ENCODE measurements around the gene MAP7D2. TPM values are rescaled to one million over a fixed set of nuclear protein-coding genes. Genes with fewer than 3 reads are reported as not detected.

Gene MAP7D2
- polyA plus RNA-seq, 3 donors: 3.8 to 5.5 (median 4.4) TPM

GRCh38 chrX:20046864-20047263 is 69.8 kb downstream of the MAP7D2 start:
- no peak for DNase-seq

GRCh38 chrX:20046223-20046622 is 70.5 kb downstream of the MAP7D2 start:
- DNase-seq: no peak

- DNase-seq: no peak
These were observed 74.5 kb downstream of the MAP7D2 start for GRCh38 chrX:20042221-20042620.

DNA sequence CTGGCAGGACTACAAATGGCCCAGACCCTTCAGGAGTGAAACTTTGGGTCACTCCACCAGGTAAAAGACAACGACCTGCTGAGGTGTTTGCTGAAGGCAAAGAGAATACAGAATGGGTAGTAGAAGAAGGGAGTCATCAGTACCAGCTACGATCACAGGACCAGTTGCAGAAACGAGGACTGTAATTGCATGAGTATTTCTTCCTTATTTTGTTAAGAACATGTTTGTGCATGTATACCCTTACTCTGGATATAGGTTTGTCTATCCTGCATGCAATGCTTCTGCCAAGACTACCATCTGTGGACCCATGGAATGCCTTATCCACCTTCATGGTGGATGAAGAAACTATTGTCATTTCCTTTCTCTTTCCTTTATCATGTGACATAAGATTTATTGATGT is 77.7 kb downstream of the MAP7D2 start:
- DNase-seq: no peak

GRCh38 chrX:20037186-20037585 is 79.5 kb downstream of the MAP7D2 start:
- no peak for DNase-seq

DNA sequence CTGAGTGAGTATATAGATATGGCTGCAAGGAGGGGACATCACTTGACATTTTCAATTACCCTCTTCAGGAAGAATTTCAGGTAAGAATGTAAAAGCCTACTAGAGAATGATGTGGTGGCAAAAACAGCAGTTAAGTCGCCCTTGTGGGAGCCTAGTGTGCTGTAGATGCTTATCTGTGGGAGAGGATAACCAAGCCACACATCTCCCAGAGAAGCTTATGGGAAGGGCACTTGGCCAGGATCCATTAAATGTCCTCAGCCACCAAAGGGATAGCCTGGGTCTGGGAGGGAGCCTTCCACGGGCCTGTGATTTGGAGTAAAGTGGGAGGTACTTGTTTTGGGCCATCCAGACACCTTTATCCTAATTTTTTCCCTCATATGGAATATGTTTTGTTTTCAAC is 84.5 kb downstream of the MAP7D2 start:
- DNase-seq: no peak

GRCh38 chrX:20029728-20030127 is 87.0 kb downstream of the MAP7D2 start:
- DNase-seq: peak; percentile 8

DNA sequence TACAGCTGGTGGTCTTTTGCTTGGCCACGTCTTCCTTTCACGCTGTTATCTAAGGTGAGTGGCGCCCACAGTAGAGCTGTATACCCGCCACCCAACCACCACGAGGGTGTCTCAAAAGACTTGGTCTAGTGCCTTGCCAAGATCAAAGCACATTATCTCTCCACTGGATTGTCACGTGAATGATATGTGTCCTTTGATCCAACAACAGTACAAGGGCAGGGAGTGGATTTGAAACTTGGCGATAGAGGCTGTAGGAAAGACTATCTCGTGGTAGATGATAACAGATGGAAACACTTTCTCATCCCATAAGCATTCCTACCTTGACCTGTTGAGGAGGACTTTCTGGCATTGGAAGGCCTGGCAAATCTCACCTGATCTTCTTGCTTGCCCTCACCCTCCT is 88.1 kb downstream of the MAP7D2 start:
- DNase-seq: no peak

DNA sequence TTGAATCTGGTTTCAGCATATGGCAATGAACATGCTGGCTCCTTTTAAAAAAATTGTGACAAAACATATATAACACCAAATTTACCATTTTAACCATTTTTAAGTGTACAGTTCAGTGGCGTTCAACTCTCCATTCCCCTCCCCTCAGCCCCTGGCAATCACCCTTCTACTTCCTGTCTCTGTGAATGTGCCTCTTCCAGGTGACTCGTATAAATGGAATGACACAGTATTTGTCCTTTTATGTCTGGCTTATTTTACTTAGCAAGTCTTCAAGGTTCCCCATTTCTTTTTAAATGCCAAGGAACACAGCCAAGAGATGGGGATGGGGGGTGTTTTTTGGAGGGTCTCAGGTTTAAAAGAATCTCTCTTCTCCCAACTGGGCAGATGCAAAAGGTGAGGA is 90.4 kb downstream of the MAP7D2 start:
- no peak for DNase-seq

- no peak for DNase-seq
These were observed 96.9 kb downstream of the MAP7D2 start for GRCh38 chrX:20019672-20020365.

GRCh38 chrX:20016616-20016945 is 100.1 kb downstream of the MAP7D2 start:
- no peak for DNase-seq

GRCh38 chrX:20015945-20016615 is 100.6 kb downstream of the MAP7D2 start:
- DNase-seq: no peak

DNA sequence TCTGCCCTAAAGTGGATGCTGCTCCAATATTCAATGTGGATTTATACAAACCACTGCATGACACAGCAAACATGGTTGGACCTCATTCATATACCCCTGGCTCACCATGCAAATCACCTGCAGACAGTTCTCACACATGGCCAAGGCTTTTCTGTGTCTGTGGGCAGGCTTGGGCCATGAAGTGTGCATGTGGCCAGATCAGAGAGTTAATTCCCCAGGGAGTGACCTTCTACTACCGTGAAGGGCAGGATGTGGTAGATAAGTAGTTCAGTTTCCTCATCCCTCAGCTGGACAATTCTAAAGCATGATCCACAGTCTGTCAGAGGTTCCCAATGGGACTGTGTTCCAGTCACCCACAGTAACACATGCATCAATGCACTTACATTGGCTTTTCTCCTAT is 101.3 kb downstream of the MAP7D2 start:
- no peak for DNase-seq

DNA sequence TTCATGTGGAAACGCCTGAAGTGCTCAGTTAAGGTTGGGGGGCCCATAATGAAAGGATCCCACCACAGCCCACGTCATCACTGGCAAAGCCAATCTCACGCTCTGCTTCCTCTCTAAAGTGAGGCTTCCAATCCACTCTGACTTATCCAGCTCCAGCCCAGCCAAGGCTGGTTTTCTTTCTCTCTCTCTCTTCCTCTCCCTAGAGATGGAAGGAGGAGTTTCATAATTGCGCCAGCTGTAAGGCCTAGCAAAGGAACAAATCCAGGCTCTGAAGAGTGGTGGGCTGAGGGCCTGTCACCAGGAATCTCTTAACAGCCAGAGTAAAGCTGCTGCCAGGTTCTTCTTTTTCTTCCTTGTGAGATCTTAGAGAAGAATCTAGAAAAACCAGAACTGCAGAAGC is 105.1 kb downstream of the MAP7D2 start:
- DNase-seq: no peak

DNA sequence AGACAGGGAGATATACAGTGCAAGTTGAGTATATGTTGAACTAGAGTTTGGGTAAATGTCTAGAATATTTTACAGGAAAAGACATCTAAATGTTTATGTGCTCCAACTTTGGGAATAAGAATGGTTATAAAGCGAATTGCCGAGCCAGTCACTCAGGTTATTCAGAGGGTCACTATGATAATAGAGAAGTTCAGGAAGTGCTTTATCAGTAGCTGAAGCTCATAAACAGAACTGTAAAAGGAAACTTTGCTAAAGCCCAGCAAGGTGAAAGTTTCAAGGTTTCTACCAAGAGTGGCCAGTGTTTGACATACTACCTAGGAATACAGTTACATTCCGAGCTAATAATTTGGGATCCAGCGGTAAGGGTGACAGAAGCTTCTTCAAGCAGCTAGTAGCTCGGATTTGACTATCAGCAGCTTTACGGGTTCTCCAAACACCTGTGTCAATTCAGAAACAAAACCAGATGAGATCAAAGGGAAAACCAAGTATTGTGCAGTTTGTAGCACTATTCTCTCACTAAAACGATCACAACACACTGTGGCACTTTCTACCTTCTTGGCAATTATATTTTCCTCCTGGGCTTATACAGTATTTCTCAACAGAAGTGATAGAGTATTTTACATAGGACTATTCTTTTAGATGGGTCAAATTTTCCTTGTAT is 108.6 kb downstream of the MAP7D2 start:
- DNase-seq: no peak

DNA sequence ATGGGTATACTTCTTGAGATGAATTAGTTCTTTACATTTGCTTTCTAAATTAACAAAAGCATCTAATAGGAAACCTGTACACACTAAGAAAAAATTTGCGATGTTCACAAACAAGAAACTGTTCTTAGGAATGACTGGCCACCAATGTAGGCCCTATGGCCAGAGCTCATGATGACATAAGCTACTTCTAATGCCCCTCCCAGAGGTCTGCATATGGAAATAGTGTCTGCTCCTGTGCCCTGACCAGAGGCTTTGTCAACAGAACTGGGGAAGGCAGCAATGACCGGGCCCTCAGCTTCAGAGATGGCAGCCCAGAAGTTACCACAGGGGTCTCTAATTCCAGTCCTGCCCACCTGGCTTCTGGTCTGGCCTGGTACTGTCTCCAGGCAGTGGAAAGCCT is 110.8 kb downstream of the MAP7D2 start:
- no peak for DNase-seq

DNA sequence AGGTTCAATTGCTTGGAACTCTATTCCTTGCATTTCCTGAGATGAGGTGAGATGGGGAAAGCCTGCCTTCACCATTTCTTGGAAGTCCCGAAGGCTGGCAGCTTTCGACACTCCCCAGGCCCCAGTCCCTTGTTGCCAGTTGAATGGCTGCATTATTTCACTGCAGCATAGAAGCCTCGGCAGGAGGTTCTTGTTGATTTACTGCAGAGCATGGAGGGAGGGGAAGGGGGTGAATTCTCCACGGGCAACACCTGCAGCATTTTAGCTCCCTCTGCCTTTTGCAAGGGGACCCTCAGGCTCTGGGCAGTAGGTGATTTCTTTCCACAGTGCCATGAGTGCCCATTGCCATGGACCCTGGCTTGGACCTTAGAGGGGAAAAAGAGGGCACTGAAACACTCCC is 115.1 kb downstream of the MAP7D2 start:
- no peak for DNase-seq

- DNase-seq: no peak
These were observed 125.4 kb downstream of the MAP7D2 start for GRCh38 chrX:19991350-19991718.

DNA sequence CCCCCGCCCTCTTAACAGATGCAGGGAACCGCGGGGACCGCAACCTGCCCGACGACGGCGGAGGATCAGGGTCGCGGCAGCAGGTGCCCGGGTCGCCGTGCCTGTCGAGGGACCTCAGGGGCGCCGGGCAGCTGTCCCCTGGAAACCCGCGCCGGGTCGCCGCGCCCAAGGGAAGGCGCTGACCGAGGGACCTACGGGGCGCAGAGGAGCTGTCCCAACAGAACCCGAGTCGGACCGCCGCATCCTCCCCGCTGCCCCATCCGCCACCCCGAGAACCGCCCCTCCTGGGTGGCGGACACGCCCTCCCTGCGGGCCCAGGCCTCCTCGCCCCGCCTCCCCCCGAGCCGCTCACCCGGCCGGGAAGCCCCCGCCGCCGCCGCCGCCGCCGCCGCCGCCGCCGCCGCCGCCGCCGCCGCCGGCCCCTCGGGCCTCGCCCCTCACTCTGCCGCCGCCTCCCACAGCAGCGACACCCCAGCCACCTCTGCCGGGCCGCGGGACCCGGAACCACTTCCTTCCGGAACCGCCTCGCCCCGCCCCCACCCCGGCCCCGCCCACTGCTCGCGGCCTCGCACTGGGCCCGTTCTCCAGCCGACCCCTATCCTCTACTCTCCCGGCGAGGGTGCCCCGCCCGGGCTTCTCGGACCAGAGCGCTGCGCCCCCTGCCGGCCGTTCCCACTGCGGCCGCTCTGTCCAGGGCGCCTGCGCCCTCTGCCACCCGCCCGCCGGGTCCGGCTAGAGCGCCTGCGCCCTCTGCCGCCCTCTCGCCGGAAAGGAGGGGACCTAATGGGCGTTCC is 126.0 kb downstream of the MAP7D2 start, which contains the start of gene BCLAF3:
Gene BCLAF3 (minus strand): TSS at position 506 of the 794 bp plus-strand sequence. CDS start 20,797 bp downstream, outside the sequence.
- peak; percentile 85 for DNase-seq

- DNase-seq: no peak
These were observed 126.6 kb downstream of the MAP7D2 start for GRCh38 chrX:19990151-19990555.

DNA sequence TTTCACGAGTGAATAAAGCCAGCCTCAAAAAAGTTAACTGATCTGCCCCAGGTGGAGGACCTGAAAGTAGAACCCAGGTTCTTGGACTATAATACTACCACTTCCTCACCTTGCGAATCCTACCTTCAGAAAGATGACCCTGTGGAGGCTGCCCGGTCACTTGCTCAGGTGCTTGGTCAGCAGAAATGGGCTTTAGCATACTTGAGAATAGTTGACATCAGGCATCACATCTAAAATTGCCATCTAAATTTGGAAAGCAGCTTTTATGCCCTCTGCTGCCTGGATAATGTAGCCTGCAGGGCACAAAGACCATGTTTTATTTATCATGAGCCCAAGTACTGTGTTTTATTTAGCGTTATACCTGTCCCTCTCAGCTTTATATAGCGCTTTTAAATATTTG is 128.9 kb downstream of the MAP7D2 start:
- no peak for DNase-seq

GRCh38 chrX:19986531-19986930 is 130.2 kb downstream of the MAP7D2 start:
- no peak for DNase-seq

DNA sequence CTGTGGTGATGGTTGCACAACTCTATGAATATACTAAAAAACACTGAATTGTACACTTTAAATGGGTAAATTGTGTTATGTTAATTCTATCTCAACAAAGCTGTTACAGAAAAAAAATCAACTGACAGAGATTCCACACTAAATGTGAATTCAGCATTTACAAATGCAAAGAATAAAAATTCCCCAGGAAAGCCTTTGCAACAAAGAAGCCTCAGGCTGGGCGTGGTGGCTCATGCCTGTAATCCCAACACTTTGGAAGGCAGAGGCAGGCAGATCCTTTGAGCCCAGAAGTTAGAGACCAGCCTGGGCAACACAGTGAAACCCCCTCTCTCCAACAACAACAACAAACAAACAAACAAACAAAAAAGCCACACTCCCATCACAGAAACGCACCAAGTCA is 134.8 kb downstream of the MAP7D2 start:
- DNase-seq: no peak

Measured in renal pelvis (tissue), 4 donors.